ENCODE results near the gene IZUMO1. TPM values are rescaled to one million over a fixed set of nuclear protein-coding genes. Genes with fewer than 3 reads are reported as not detected.

The IZUMO1 gene
- total and polyA plus RNA-seq, 9 of the 15 experiments (the other 6 are each of a cell fraction or from before 2014, with no cell fraction given), result 0.14 to 2.1 (median 0.73) TPM

- no peak for TF ChIP-seq ZNF766 (CRISPR knock-in tag; conservative IDR thresholded peaks at IDR 0.05)
- no peak for TF ChIP-seq SAFB2 (IDR thresholded peaks at IDR 0.05; ENCODE audit: borderline replicate concordance, low read depth, low read length, severe bottlenecking)
- no peak for TF ChIP-seq MEF2D (tag; conservative IDR thresholded peaks at IDR 0.05; ENCODE audit: low read depth)
- TF ChIP-seq TOE1 (IDR thresholded peaks at IDR 0.05; ENCODE audit: borderline replicate concordance), result no peak; the same call in 1 of the 2 replicates
- no peak for TF ChIP-seq TOE1 (CRISPR knock-in tag; IDR thresholded peaks at IDR 0.05; ENCODE audit: borderline replicate concordance, low read depth)
- TF ChIP-seq ARID3A (IDR thresholded peaks at IDR 0.05; ENCODE audit: borderline replicate concordance, low read depth, low read length), result no peak
- TF ChIP-seq HDAC8 (tag; IDR thresholded peaks at IDR 0.05), result no peak
- peak in 1 of 2 experiments; percentile 15; a peak in 1 of 4 replicates for TF ChIP-seq NONO (IDR thresholded peaks at IDR 0.05; ENCODE audit: low read depth in 2 of 2, low read length in 1 of 2)
- no peak for TF ChIP-seq ZNF217 (CRISPR knock-in tag; IDR thresholded peaks at IDR 0.05)
- TF ChIP-seq ZNF263 (CRISPR knock-in tag; IDR thresholded peaks at IDR 0.05; ENCODE audit: borderline replicate concordance), result no peak
- no peak for TF ChIP-seq RB1 (IDR thresholded peaks at IDR 0.05; ENCODE audit: low read depth)
- peak; percentile 22 for TF ChIP-seq PRDM10 (IDR thresholded peaks at IDR 0.05; ENCODE audit: partially characterized antibody)
- no peak for TF ChIP-seq TCF7 (IDR thresholded peaks at IDR 0.05; ENCODE audit: borderline replicate concordance)
- TF ChIP-seq ZNF668 (CRISPR knock-in tag; IDR thresholded peaks at IDR 0.05), result no peak
- TF ChIP-seq ZNF165 (CRISPR knock-in tag; IDR thresholded peaks at IDR 0.05; ENCODE audit: borderline replicate concordance), result no peak
- no peak for TF ChIP-seq MTA2 (IDR thresholded peaks at IDR 0.05; ENCODE audit: low read depth)
- TF ChIP-seq ZFP1 (CRISPR knock-in tag; IDR thresholded peaks at IDR 0.05), result no peak
- TF ChIP-seq ZC3H8 (IDR thresholded peaks at IDR 0.05), result no peak
- no peak for TF ChIP-seq CLOCK (CRISPR knock-in tag; IDR thresholded peaks at IDR 0.05; ENCODE audit: borderline replicate concordance)
- TF ChIP-seq EP400 (IDR thresholded peaks at IDR 0.05), result no peak; the same call in 1 of the 2 replicates
Observed at GRCh38 chr19:48741129-48741999, 5.3 kb downstream of the IZUMO1 start (continued).
